Activated naive CD4-positive, alpha-beta T cell treated with anti-CD3 and anti-CD28 coated beads, Interleukin-2, amount 10 ng/mL, durations not matched to agents 7 days and 5 days (primary cell): ENCODE results near the gene KPNA4.

ENCODE experiments used
- CTCF ChIA-PET: fragments of 350-600 bp; sonication (Branson Sonifier 250); formaldehyde crosslinking; loops from one replicate; lab custom pipeline; 2021; ENCODE audit warnings: antibody characterized with exemption; lab: Charles Lee
- DNase-seq: peaks from one replicate; pipeline ENCODE4 v3.0.0-alpha.2; 2020
- H3K27ac Mint-ChIP-seq: one replicate; pipeline ENCODE4 v1.8.0; 2021; ENCODE audit warnings: mild to moderate bottlenecking, moderate library complexity, mixed read lengths
- H3K27me3 Mint-ChIP-seq: one replicate; pipeline ENCODE4 v1.8.0; 2021; ENCODE audit warnings: mild to moderate bottlenecking, mixed read lengths
- H3K36me3 Mint-ChIP-seq: one replicate; pipeline ENCODE4 v1.8.0; 2021; ENCODE audit warnings: mixed read lengths
- H3K4me1 Mint-ChIP-seq: one replicate; pipeline ENCODE4 v1.8.0; 2021; ENCODE audit warnings: mixed read lengths
- H3K4me3 Mint-ChIP-seq: one replicate; pipeline ENCODE4 v1.8.0; 2021; ENCODE audit warnings: mild to moderate bottlenecking, moderate library complexity, mixed read lengths
- H3K9me3 Mint-ChIP-seq: one replicate; pipeline ENCODE4 v1.8.0; 2021; ENCODE audit warnings: mixed read lengths

KPNA4 gene

GRCh38 chr3:160501325-160501724 lies 64.0 kb downstream of the KPNA4 start:
- H3K27ac Mint-ChIP-seq = no peak overlapping the region
- no peaks in the 10 kb centered on the region for H3K9me3 Mint-ChIP-seq
- H3K4me3 Mint-ChIP-seq = no peak overlapping the region
- no peaks in the 10 kb centered on the region for H3K27me3 Mint-ChIP-seq
- CTCF ChIA-PET = no interaction called here
- no peak for DNase-seq
- H3K4me1 Mint-ChIP-seq = no peaks in the 10 kb centered on the region
- H3K36me3 Mint-ChIP-seq = peaks cover 44% of the 10 kb centered on the region

- no peak for DNase-seq
- no peaks in the 10 kb centered on the region for H3K9me3 Mint-ChIP-seq
- no peaks in the 10 kb centered on the region for H3K27me3 Mint-ChIP-seq
- CTCF ChIA-PET = interaction anchor here (1.3 kb wide), 1 partner anchor 13 kb away, joined by 3 read pairs; no protein-coding TSS in a partner anchor
- H3K36me3 Mint-ChIP-seq = peaks cover 39% of the 10 kb centered on the region
- no peak overlapping the region for H3K4me3 Mint-ChIP-seq
- no peak overlapping the region for H3K27ac Mint-ChIP-seq
- H3K4me1 Mint-ChIP-seq = no peaks in the 10 kb centered on the region
Observed at GRCh38 chr3:160498202-160498601, 67.2 kb downstream of the KPNA4 start.

GRCh38 chr3:160490166-160490565 lies 75.2 kb downstream of the KPNA4 start:
- H3K27me3 Mint-ChIP-seq = no peaks in the 10 kb centered on the region
- H3K36me3 Mint-ChIP-seq = no peaks in the 10 kb centered on the region

GRCh38 chr3:160486459-160486869 lies 78.9 kb downstream of the KPNA4 start:
- Mint-ChIP-seq H3K36me3 (no peaks in the 10 kb centered on the region), H3K27me3 (no peaks in the 10 kb centered on the region), H3K4me3 (no peak overlapping the region), H3K9me3 (no peaks in the 10 kb centered on the region), H3K27ac (no peak overlapping the region), H3K4me1 (peaks cover 5% of the 10 kb centered on the region)
- no peak for DNase-seq
- CTCF ChIA-PET = interaction anchor here (1.2 to 1.4 kb wide), 5 partner anchors 13 to 602 kb away, joined by 3 to 5 read pairs (median 4); no protein-coding TSS in a partner anchor

More at GRCh38 chr3:160490166-160490565, 75.2 kb downstream of the KPNA4 start:
- Mint-ChIP-seq H3K4me3 (no peak overlapping the region), H3K27ac (no peak overlapping the region), H3K4me1 (peaks cover 4% of the 10 kb centered on the region), H3K9me3 (no peaks in the 10 kb centered on the region)
- CTCF ChIA-PET = no interaction called here
- no peak for DNase-seq

- H3K36me3 Mint-ChIP-seq = no peaks in the 10 kb centered on the region
- no peak overlapping the region for H3K27ac Mint-ChIP-seq
- H3K4me3 Mint-ChIP-seq = no peak overlapping the region
- peaks cover 6% of the 10 kb centered on the region for H3K27me3 Mint-ChIP-seq
- CTCF ChIA-PET = interaction anchor here (1.6 kb wide), 2 partner anchors 319 to 494 kb away, joined by 4 read pairs; partner anchors contain the start of gene IL12A
- no peak for DNase-seq
- peaks cover 5% of the 10 kb centered on the region for H3K4me1 Mint-ChIP-seq
- no peaks in the 10 kb centered on the region for H3K9me3 Mint-ChIP-seq
Observed at GRCh38 chr3:160482796-160483195, 82.6 kb downstream of the KPNA4 start.

- Mint-ChIP-seq H3K4me3 (no peak overlapping the region), H3K9me3 (no peaks in the 10 kb centered on the region), H3K36me3 (no peaks in the 10 kb centered on the region), H3K27ac (no peak overlapping the region), H3K4me1 (peaks cover 5% of the 10 kb centered on the region), H3K27me3 (peaks cover 6% of the 10 kb centered on the region)
- DNase-seq = no peak
- CTCF ChIA-PET = interaction anchor here (0.6 to 1.6 kb wide), 3 partner anchors 70 to 494 kb away, joined by 3 to 4 read pairs (median 3); no protein-coding TSS in a partner anchor
Observed at GRCh38 chr3:160481856-160482255, 83.5 kb downstream of the KPNA4 start.

GRCh38 chr3:160480931-160481330 lies 84.4 kb downstream of the KPNA4 start:
- DNase-seq = no peak
- Mint-ChIP-seq H3K27ac (no peak overlapping the region), H3K27me3 (peaks cover 6% of the 10 kb centered on the region), H3K4me3 (no peak overlapping the region), H3K9me3 (no peaks in the 10 kb centered on the region), H3K4me1 (peaks cover 5% of the 10 kb centered on the region), H3K36me3 (no peaks in the 10 kb centered on the region)
- CTCF ChIA-PET = no interaction called here

- no peak for DNase-seq
- no peak overlapping the region for H3K27ac Mint-ChIP-seq
- CTCF ChIA-PET = no interaction called here
- no peaks in the 10 kb centered on the region for H3K4me1 Mint-ChIP-seq
- H3K4me3 Mint-ChIP-seq = no peak overlapping the region
- H3K36me3 Mint-ChIP-seq = no peaks in the 10 kb centered on the region
- no peaks in the 10 kb centered on the region for H3K9me3 Mint-ChIP-seq
- H3K27me3 Mint-ChIP-seq = peaks cover 12% of the 10 kb centered on the region
Observed at GRCh38 chr3:160479376-160479775, 86.0 kb downstream of the KPNA4 start.

- CTCF ChIA-PET = no interaction called here
- no peak for DNase-seq
- no peaks in the 10 kb centered on the region for H3K9me3 Mint-ChIP-seq
- H3K27me3 Mint-ChIP-seq = peaks cover 12% of the 10 kb centered on the region
- H3K36me3 Mint-ChIP-seq = no peaks in the 10 kb centered on the region
- H3K4me3 Mint-ChIP-seq = no peak overlapping the region
- no peak overlapping the region for H3K27ac Mint-ChIP-seq
- no peaks in the 10 kb centered on the region for H3K4me1 Mint-ChIP-seq
Observed at GRCh38 chr3:160478338-160478737, 87.0 kb downstream of the KPNA4 start.

GRCh38 chr3:160477750-160478149 lies 87.6 kb downstream of the KPNA4 start:
- CTCF ChIA-PET = no interaction called here
- Mint-ChIP-seq H3K36me3 (no peaks in the 10 kb centered on the region), H3K27ac (no peak overlapping the region), H3K27me3 (peaks cover 12% of the 10 kb centered on the region), H3K9me3 (no peaks in the 10 kb centered on the region), H3K4me3 (no peak overlapping the region), H3K4me1 (no peaks in the 10 kb centered on the region)
- no peak for DNase-seq

- no peaks in the 10 kb centered on the region for H3K4me1 Mint-ChIP-seq
- H3K36me3 Mint-ChIP-seq = no peaks in the 10 kb centered on the region
- CTCF ChIA-PET = no interaction called here
- peaks cover 6% of the 10 kb centered on the region for H3K9me3 Mint-ChIP-seq
- peaks cover 15% of the 10 kb centered on the region for H3K27me3 Mint-ChIP-seq
- H3K4me3 Mint-ChIP-seq = no peak overlapping the region
- no peak overlapping the region for H3K27ac Mint-ChIP-seq
- DNase-seq = no peak
Observed at GRCh38 chr3:160475884-160476283, 89.5 kb downstream of the KPNA4 start.

GRCh38 chr3:160475153-160475552 lies 90.2 kb downstream of the KPNA4 start:
- Mint-ChIP-seq H3K36me3 (no peaks in the 10 kb centered on the region), H3K9me3 (peaks cover 11% of the 10 kb centered on the region), H3K4me1 (no peaks in the 10 kb centered on the region), H3K27me3 (peaks cover 20% of the 10 kb centered on the region), H3K4me3 (no peak overlapping the region), H3K27ac (no peak overlapping the region)
- CTCF ChIA-PET = no interaction called here
- no peak for DNase-seq

- Mint-ChIP-seq H3K4me3 (no peak overlapping the region), H3K27ac (no peak overlapping the region), H3K4me1 (no peaks in the 10 kb centered on the region), H3K9me3 (peaks cover 17% of the 10 kb centered on the region), H3K27me3 (peaks cover 24% of the 10 kb centered on the region), H3K36me3 (no peaks in the 10 kb centered on the region)
- no peak for DNase-seq
- CTCF ChIA-PET = no interaction called here
Observed at GRCh38 chr3:160474416-160474838, 90.9 kb downstream of the KPNA4 start.

- Mint-ChIP-seq H3K36me3 (no peaks in the 10 kb centered on the region), H3K27me3 (peaks cover 21% of the 10 kb centered on the region), H3K9me3 (peaks cover 18% of the 10 kb centered on the region), H3K4me3 (no peak overlapping the region), H3K27ac (no peak overlapping the region), H3K4me1 (no peaks in the 10 kb centered on the region)
- CTCF ChIA-PET = no interaction called here
- no peak for DNase-seq
Observed at GRCh38 chr3:160473978-160474377, 91.4 kb downstream of the KPNA4 start.

GRCh38 chr3:160473221-160473620 lies 92.2 kb downstream of the KPNA4 start:
- H3K27ac Mint-ChIP-seq = no peak overlapping the region
- H3K9me3 Mint-ChIP-seq = peaks cover 21% of the 10 kb centered on the region
- CTCF ChIA-PET = interaction anchor here (0.6 kb wide), 1 partner anchor 42 kb away, joined by 4 read pairs; no protein-coding TSS in a partner anchor
- peaks cover 28% of the 10 kb centered on the region for H3K27me3 Mint-ChIP-seq
- no peak overlapping the region for H3K4me3 Mint-ChIP-seq
- H3K36me3 Mint-ChIP-seq = no peaks in the 10 kb centered on the region
- no peak for DNase-seq
- H3K4me1 Mint-ChIP-seq = no peaks in the 10 kb centered on the region
